Measurements from ENCODE around the gene SAFB2. TPM values are rescaled to one million over a fixed set of nuclear protein-coding genes. Genes with fewer than 3 reads are reported as not detected.

SAFB2 gene
- total RNA-seq, 4 donors from 2014 or later = 33.6 to 72.0 (median 45.2) TPM

GRCh38 chr19:5542665-5543064 is 79.9 kb downstream of the SAFB2 start:
- no peak for TF ChIP-seq CTCF (IDR thresholded peaks at IDR 0.05; ENCODE audit: low read depth)

- no peak for TF ChIP-seq CTCF (IDR thresholded peaks at IDR 0.05; ENCODE audit: low read depth)
These were observed 81.1 kb downstream of the SAFB2 start for GRCh38 chr19:5541456-5541855.

GRCh38 chr19:5540208-5540607 is 82.4 kb downstream of the SAFB2 start:
- TF ChIP-seq CTCF (IDR thresholded peaks at IDR 0.05; ENCODE audit: low read depth) = no peak

- no peak for TF ChIP-seq CTCF (IDR thresholded peaks at IDR 0.05; ENCODE audit: low read depth)
These were observed 84.7 kb downstream of the SAFB2 start for GRCh38 chr19:5537870-5538269.

Small RNAs within 50 kb of the gene (small RNA-seq; reads per million reads assigned to genes)
- gene SNRPEP4 = not detected

Other genes starting within 250 kb of the SAFB2 start
- gene ZNRF4, start 167.4 kb downstream of the SAFB2 start, total RNA-seq = not detected
- under 1 TPM; 0.33 to 0.51 (median 0.41) TPM for gene TINCR, start 54.8 kb downstream of the SAFB2 start, total RNA-seq
- gene SAFB, start 307 bp upstream of the SAFB2 start, total RNA-seq = 100 to 1,000 TPM in 2 of 4 donors, 10 to 100 TPM in 2; 65.5 to 135 (median 86.4) TPM
- 10 to 100 TPM; 41.1 to 67.8 (median 47.7) TPM for gene MICOS13, start 57.7 kb upstream of the SAFB2 start, total RNA-seq
- gene HSD11B1L, start 58.3 kb upstream of the SAFB2 start, total RNA-seq = 10 to 100 TPM in 1 of 4 donors, 1 to 10 TPM in 3; 4.1 to 13.4 (median 7.6) TPM
- gene RPL36, start 67.5 kb upstream of the SAFB2 start, total RNA-seq = 100 to 1,000 TPM; 617 to 960 (median 857) TPM
- 10 to 100 TPM; 38.8 to 90.4 (median 43.5) TPM for gene LONP1, start 97.4 kb upstream of the SAFB2 start, total RNA-seq
- not detected for gene CATSPERD, start 97.9 kb upstream of the SAFB2 start, total RNA-seq
- gene PRR22, start 162.0 kb upstream of the SAFB2 start, total RNA-seq = 1 to 10 TPM in 1 of 4 donors, under 1 TPM in 1, not detected in 2; 0.66 to 1.9 TPM
- gene DUS3L, start 168.4 kb upstream of the SAFB2 start, total RNA-seq = 10 to 100 TPM; 19.4 to 25.1 (median 23.8) TPM
- not detected for gene NRTN, start 182.3 kb upstream of the SAFB2 start, total RNA-seq
- gene FUT6, start 216.9 kb upstream of the SAFB2 start, total RNA-seq = 1 to 10 TPM in 1 of 4 donors, not detected in 3; 1.1 TPM
- gene FUT3, start 228.7 kb upstream of the SAFB2 start, total RNA-seq = not detected
- gene FUT5, start 247.8 kb upstream of the SAFB2 start, total RNA-seq = not detected

Measured in subcutaneous adipose tissue (tissue), 4 donors.